ENCODE data around the gene STPG3. TPM values are rescaled to one million over a fixed set of nuclear protein-coding genes. Genes with fewer than 3 reads are reported as not detected.

STPG3 gene
- total and polyA plus RNA-seq, 9 of the 15 experiments (the other 6 are each of a cell fraction or from before 2014, with no cell fraction given), result not detected

- TF ChIP-seq E4F1 (CRISPR knock-in tag; IDR thresholded peaks at IDR 0.05; ENCODE audit: borderline replicate concordance), result peak; percentile 77; the same call in 1 of the 2 replicates
- TF ChIP-seq ETV6 (IDR thresholded peaks at IDR 0.05; ENCODE audit: borderline replicate concordance in 1 of 2, low read depth in 2 of 2, low read length in 1 of 2), result no peak
- no peak for TF ChIP-seq ETV6 (CRISPR knock-in tag; IDR thresholded peaks at IDR 0.05; ENCODE audit: borderline replicate concordance)
- TF ChIP-seq NONO (IDR thresholded peaks at IDR 0.05; ENCODE audit: low read depth in 2 of 2, low read length in 1 of 2), result peak in 1 of 2 experiments; percentile 88; a peak in 2 of 4 replicates
- peak; percentile 81; a peak in 2 of 4 replicates for TF ChIP-seq SIN3A (IDR thresholded peaks at IDR 0.05; ENCODE audit: borderline replicate concordance in 2 of 2, control insufficient read depth in 1 of 2, low read depth in 2 of 2, low read length in 2 of 2)
- no peak; the same call in 1 of the 2 replicates for TF ChIP-seq EP400 (IDR thresholded peaks at IDR 0.05)
- TF ChIP-seq ZNF592 (IDR thresholded peaks at IDR 0.05), result 0 out of 2 replicates have a peak, but pooled peaks have one; percentile 52
- peak; percentile 86 for TF ChIP-seq SUPT5H (IDR thresholded peaks at IDR 0.05)
- TF ChIP-seq HDAC3 (IDR thresholded peaks at IDR 0.05; ENCODE audit: borderline replicate concordance, partially characterized antibody), result no peak
- 0 out of 2 replicates have a peak, but pooled peaks have one; percentile 72 for TF ChIP-seq THAP7 (CRISPR knock-in tag; IDR thresholded peaks at IDR 0.05)
- no peak for TF ChIP-seq POLR3A (IDR thresholded peaks at IDR 0.05; ENCODE audit: borderline replicate concordance, extremely low read depth, insufficient read depth, insufficient read length)
- TF ChIP-seq ETV5 (CRISPR knock-in tag; IDR thresholded peaks at IDR 0.05; ENCODE audit: low read depth), result 0 out of 2 replicates have a peak, but pooled peaks have one; percentile 33
- no peak for TF ChIP-seq SP2 (IDR thresholded peaks at IDR 0.05; ENCODE audit: extremely low read depth, low read depth, low read length, poor library complexity, severe bottlenecking)
- peak; percentile 37; the same call in 1 of the 2 replicates for TF ChIP-seq SPI1 (IDR thresholded peaks at IDR 0.05; ENCODE audit: borderline replicate concordance, low read depth, low read length)
- TF ChIP-seq PHTF2 (CRISPR knock-in tag; IDR thresholded peaks at IDR 0.05), result no peak
- TF ChIP-seq NRF1 (conservative IDR thresholded peaks at IDR 0.05 in 1 of 2, IDR thresholded peaks at IDR 0.05 in 1 of 2), result peak; percentile 90 to 91
- TF ChIP-seq GTF2E2 (tag; IDR thresholded peaks at IDR 0.05), result peak; percentile 56; the same call in 1 of the 2 replicates
- TF ChIP-seq ZNF384 (IDR thresholded peaks at IDR 0.05; ENCODE audit: low read depth, low read length), result peak; percentile 6; the same call in 1 of the 2 replicates
- TF ChIP-seq ZBTB17 (CRISPR knock-in tag; IDR thresholded peaks at IDR 0.05), result no peak
Measured at GRCh38 chr9:137254624-137255447, 3.8 kb downstream of the STPG3 start, which contains the start of gene NELFB (continued).
